HFFc6 (cell line): Measurements from ENCODE around the gene EYA4. TPM values are rescaled to one million over a fixed set of nuclear protein-coding genes. Genes with fewer than 3 reads are reported as not detected.

Source experiments
- DNase-seq: peaks from one replicate; pipeline ENCODE4 v3.0.0-alpha.2; 2018
- H3K27ac Mint-ChIP-seq: 2 replicates; pipeline ENCODE4 v1.8.0; 2020; ENCODE audit warnings: mild to moderate bottlenecking, mixed read lengths
- H3K27me3 Mint-ChIP-seq: 2 replicates; pipeline ENCODE4 v1.8.0; 2021; ENCODE audit warnings: mild to moderate bottlenecking, moderate library complexity, mixed read lengths; ENCODE audit not compliant: insufficient read depth
- H3K36me3 Mint-ChIP-seq: 2 replicates; pipeline ENCODE4 v1.8.0; 2021; ENCODE audit warnings: low read depth, mixed read lengths
- H3K4me1 Mint-ChIP-seq: 2 replicates; pipeline ENCODE4 v1.8.0; 2020; ENCODE audit warnings: low read depth, mixed read lengths
- H3K4me3 Mint-ChIP-seq: 2 replicates; pipeline ENCODE4 v1.8.0; 2020; ENCODE audit warnings: mild to moderate bottlenecking, moderate library complexity, mixed read lengths
- H3K9me3 Mint-ChIP-seq: 2 replicates; pipeline ENCODE4 v1.8.0; 2020; ENCODE audit warnings: mild to moderate bottlenecking, mixed read lengths
- CTCF ChIP-seq: fragments of 200-600 bp; sonication (generic); IDR thresholded peaks from 2 replicates; pipeline ENCODE4 v1.5.0; 2021; ENCODE audit warnings: antibody characterized with exemption, mild to moderate bottlenecking
- total RNA-seq, 6 experiments: library from RNA; stranded (reverse); fragmentation: NEBNext Ultra II Directional; extraction: Animal tissue kit (Norgen Biotek cat#: 25700); gene quantifications; 2 replicates in 1 of 6; 3 replicates in 5 of 6; pipeline ENCODE4 v1.2.3, GENCODE V29; 2021

EYA4 gene
- total RNA-seq, 6 experiments from 2014 or later: not detected

GRCh38 chr6:133568970-133569889 is 328.1 kb downstream of the EYA4 start:
- no peaks in the 10 kb centered on the region for H3K9me3 Mint-ChIP-seq
- peak; percentile 97 for TF ChIP-seq CTCF
- peak; percentile 82 for DNase-seq
- H3K27ac Mint-ChIP-seq: peak overlapping the region; percentile 82
- H3K4me1 Mint-ChIP-seq: peaks cover 45% of the 10 kb centered on the region
- no peaks in the 10 kb centered on the region for H3K27me3 Mint-ChIP-seq
- no peaks in the 10 kb centered on the region for H3K36me3 Mint-ChIP-seq
- H3K4me3 Mint-ChIP-seq: peak overlapping the region; percentile 76

GRCh38 chr6:133571681-133572080 is 330.5 kb downstream of the EYA4 start:
- no peaks in the 10 kb centered on the region for H3K36me3 Mint-ChIP-seq
- no peak for TF ChIP-seq CTCF

GRCh38 chr6:133577851-133578250 is 336.7 kb downstream of the EYA4 start:
- Mint-ChIP-seq H3K4me3 (no peak overlapping the region), H3K27ac (no peak overlapping the region), H3K4me1 (peaks cover 11% of the 10 kb centered on the region), H3K27me3 (peaks cover 3% of the 10 kb centered on the region; the same call in 1 of the 2 replicates), H3K36me3 (peaks cover 5% of the 10 kb centered on the region; the same call in 1 of the 2 replicates), H3K9me3 (peaks cover 3% of the 10 kb centered on the region; the same call in 1 of the 2 replicates)
- TF ChIP-seq CTCF: no peak
- DNase-seq: no peak

More at GRCh38 chr6:133571681-133572080, 330.5 kb downstream of the EYA4 start:
- DNase-seq: no peak
- Mint-ChIP-seq H3K4me3 (no peak overlapping the region), H3K9me3 (no peaks in the 10 kb centered on the region), H3K27me3 (peaks cover 2% of the 10 kb centered on the region; the same call in 1 of the 2 replicates), H3K4me1 (peaks cover 51% of the 10 kb centered on the region), H3K27ac (no peak overlapping the region)
